ENCODE measurements around the gene EXD3. TPM values are rescaled to one million over a fixed set of nuclear protein-coding genes. Genes with fewer than 3 reads are reported as not detected.

Gene EXD3
- total RNA-seq, 5 donors from 2014 or later (not counting 1 experiment from before 2014, with no cell fraction given): 18.5 to 43.8 (median 38.0) TPM

GRCh38 chr9:137366891-137367381, 56.0 kb downstream of the EXD3 start:
- H3K9me3 ChIP-seq: no peaks in the 10 kb centered on the region
- ChIA-PET CTCF (no interaction called here), POLR2A (no interaction called here)
- no peaks in the 10 kb centered on the region for H3K4me1 ChIP-seq (ENCODE audit: control insufficient read depth in 1 of 2, extremely low read depth in 1 of 2, insufficient read depth in 2 of 2, low read length in 2 of 2)
- DNase-seq (no peak), ATAC-seq (replicated peaks in 1 of 4) (no peak)
- Mint-ChIP-seq H3K4me1 (no peaks in the 10 kb centered on the region), H3K9me3 (peaks cover 0 to 4% (median 0%) of the 10 kb centered on the region in 3 donors), H3K4me3 (no peak overlapping the region), H3K27me3 (no peaks in the 10 kb centered on the region), H3K36me3 (peaks cover 11% of the 10 kb centered on the region), H3K27ac (no peak overlapping the region)
- H3K36me3 ChIP-seq (ENCODE audit: control insufficient read depth in 2 of 2, extremely low read depth in 1 of 2, insufficient read depth in 1 of 2, low read length in 1 of 2): no peaks in the 10 kb centered on the region
- H3K27me3 ChIP-seq (replicated peaks in 1 of 2; ENCODE audit: control insufficient read depth in 2 of 2, extremely low read depth in 1 of 2, insufficient read depth in 2 of 2, low read length in 1 of 2): no peaks in the 10 kb centered on the region
- H3K27ac ChIP-seq (ENCODE audit: low read length): no peak overlapping the region
- no peak overlapping the region for H3K4me3 ChIP-seq (ENCODE audit: control insufficient read depth in 1 of 2, extremely low read depth in 1 of 2, low read length in 1 of 2)
- 94% methylated on average over 13 of the region's 19 CpGs for WGBS (ENCODE audit: insufficient coverage)

DNA sequence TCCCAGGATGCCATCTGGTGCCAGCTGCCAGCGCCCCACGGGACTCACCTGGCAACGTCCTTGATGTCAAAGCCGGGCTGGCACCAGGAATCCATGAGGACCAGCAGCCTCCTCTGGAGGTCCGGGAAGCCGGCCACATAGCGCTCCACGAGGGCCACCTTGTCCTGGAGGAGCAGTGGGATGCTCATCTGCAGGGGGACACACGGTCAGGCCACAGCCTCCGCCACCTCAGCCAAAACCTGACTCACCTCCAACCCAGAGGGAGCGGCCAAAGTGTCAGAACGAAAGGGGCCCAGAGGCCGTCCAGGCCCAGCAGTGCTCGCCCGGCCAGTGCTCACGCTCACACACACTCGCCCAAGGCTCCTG, 56.5 kb downstream of the EXD3 start:
- POLR2A ChIA-PET: no interaction called here
- Histone ChIP-seq H3K4me3 (ENCODE audit: control insufficient read depth in 1 of 2, extremely low read depth in 1 of 2, low read length in 1 of 2) (no peak overlapping the region), H3K27ac (ENCODE audit: low read length) (no peak overlapping the region), H3K27me3 (replicated peaks in 1 of 2; ENCODE audit: control insufficient read depth in 2 of 2, extremely low read depth in 1 of 2, insufficient read depth in 2 of 2, low read length in 1 of 2) (no peaks in the 10 kb centered on the region), H3K36me3 (ENCODE audit: control insufficient read depth in 2 of 2, extremely low read depth in 1 of 2, insufficient read depth in 1 of 2, low read length in 1 of 2) (no peaks in the 10 kb centered on the region), H3K9me3 (no peaks in the 10 kb centered on the region), H3K4me1 (ENCODE audit: control insufficient read depth in 1 of 2, extremely low read depth in 1 of 2, insufficient read depth in 2 of 2, low read length in 2 of 2) (no peaks in the 10 kb centered on the region)
- DNase-seq: no peak
- 91% methylated on average over 13 of the region's 17 CpGs for WGBS (ENCODE audit: insufficient coverage)
- Mint-ChIP-seq H3K36me3 (peaks cover 11% of the 10 kb centered on the region), H3K9me3 (peaks cover 0 to 4% (median 0%) of the 10 kb centered on the region in 3 donors), H3K4me3 (no peak overlapping the region), H3K4me1 (no peaks in the 10 kb centered on the region), H3K27ac (no peak overlapping the region), H3K27me3 (no peaks in the 10 kb centered on the region)
- CTCF ChIA-PET: no interaction called here
- no peak for ATAC-seq (replicated peaks in 1 of 4)

DNA sequence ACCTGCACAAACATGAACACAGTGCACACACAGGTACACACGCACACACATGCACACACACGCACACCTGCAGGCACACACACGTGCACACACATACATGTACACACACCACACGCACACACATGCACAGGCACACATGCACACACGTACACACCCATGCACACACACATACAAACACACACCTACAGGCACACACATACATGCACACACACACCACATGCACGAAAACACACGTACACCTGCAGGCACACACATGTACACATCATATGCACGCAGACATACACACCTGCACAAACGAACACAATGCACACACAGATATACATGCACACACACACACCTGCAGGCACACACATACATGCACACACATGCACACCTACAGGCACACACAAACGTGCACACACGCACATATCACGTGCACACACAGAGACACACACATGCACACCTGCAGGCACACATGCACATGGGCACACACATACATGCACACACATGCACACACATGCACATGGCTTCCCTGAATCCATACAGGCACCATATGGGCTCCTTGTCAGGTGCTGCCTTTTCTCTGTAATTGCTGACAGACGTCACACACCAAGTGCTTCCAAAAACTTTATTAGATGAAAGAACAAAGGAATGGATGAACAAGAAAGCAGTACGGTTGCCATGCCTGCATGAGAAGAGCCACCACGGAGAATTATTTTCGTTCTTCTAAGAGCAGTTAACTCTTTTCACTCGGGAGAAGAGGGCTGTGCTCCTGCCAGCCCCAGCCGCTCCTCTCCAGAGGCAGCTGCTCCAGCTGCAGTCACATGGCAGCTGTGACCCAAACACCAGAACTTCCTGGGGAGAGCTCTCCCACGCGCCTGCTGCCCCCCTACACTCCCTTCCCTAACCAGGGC, 57.2 kb downstream of the EXD3 start:
- Histone ChIP-seq H3K4me1 (ENCODE audit: control insufficient read depth in 1 of 2, extremely low read depth in 1 of 2, insufficient read depth in 2 of 2, low read length in 2 of 2) (no peaks in the 10 kb centered on the region), H3K9me3 (no peaks in the 10 kb centered on the region), H3K27me3 (replicated peaks in 1 of 2; ENCODE audit: control insufficient read depth in 2 of 2, extremely low read depth in 1 of 2, insufficient read depth in 2 of 2, low read length in 1 of 2) (no peaks in the 10 kb centered on the region), H3K4me3 (ENCODE audit: control insufficient read depth in 1 of 2, extremely low read depth in 1 of 2, low read length in 1 of 2) (no peak overlapping the region), H3K36me3 (ENCODE audit: control insufficient read depth in 2 of 2, extremely low read depth in 1 of 2, insufficient read depth in 1 of 2, low read length in 1 of 2) (no peaks in the 10 kb centered on the region), H3K27ac (ENCODE audit: low read length) (no peak overlapping the region)
- H3K9me3 Mint-ChIP-seq: peaks cover 0 to 4% (median 0%) of the 10 kb centered on the region in 3 donors
- ChIA-PET POLR2A (no interaction called here), CTCF (no interaction called here)
- H3K36me3 Mint-ChIP-seq: peaks cover 11% of the 10 kb centered on the region
- no peak overlapping the region for H3K4me3 Mint-ChIP-seq
- WGBS (ENCODE audit: insufficient coverage): 94% methylated on average over 17 of the region's 20 CpGs
- no peak overlapping the region for H3K27ac Mint-ChIP-seq
- DNase-seq (no peak), ATAC-seq (replicated peaks in 1 of 4) (no peak)
- H3K27me3 Mint-ChIP-seq: no peaks in the 10 kb centered on the region
- no peaks in the 10 kb centered on the region for H3K4me1 Mint-ChIP-seq

DNA sequence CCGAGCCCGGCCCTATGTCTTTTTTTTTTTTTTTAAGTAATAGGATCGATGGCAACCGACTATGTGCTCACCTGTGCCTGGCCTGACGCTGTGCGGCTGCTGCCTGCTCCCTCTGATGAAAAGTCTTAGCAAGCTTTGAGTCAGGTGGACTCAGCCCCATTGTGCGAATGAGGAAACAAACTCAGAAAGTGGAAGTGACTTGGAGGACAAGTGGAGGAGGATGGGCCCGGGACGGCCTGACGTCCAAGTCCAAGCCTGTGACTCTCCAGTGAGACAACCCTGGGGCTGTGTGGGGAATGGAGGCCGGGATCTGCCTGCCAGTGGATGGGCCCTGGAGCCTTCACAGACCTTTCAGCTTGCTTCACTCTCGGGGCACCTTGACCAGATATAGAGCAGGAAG, 57.9 kb downstream of the EXD3 start:
- Histone ChIP-seq H3K9me3 (no peaks in the 10 kb centered on the region), H3K4me1 (ENCODE audit: control insufficient read depth in 1 of 2, extremely low read depth in 1 of 2, insufficient read depth in 2 of 2, low read length in 2 of 2) (no peaks in the 10 kb centered on the region), H3K27ac (ENCODE audit: low read length) (no peak overlapping the region), H3K4me3 (ENCODE audit: control insufficient read depth in 1 of 2, extremely low read depth in 1 of 2, low read length in 1 of 2) (no peak overlapping the region), H3K36me3 (ENCODE audit: control insufficient read depth in 2 of 2, extremely low read depth in 1 of 2, insufficient read depth in 1 of 2, low read length in 1 of 2) (no peaks in the 10 kb centered on the region), H3K27me3 (replicated peaks in 1 of 2; ENCODE audit: control insufficient read depth in 2 of 2, extremely low read depth in 1 of 2, insufficient read depth in 2 of 2, low read length in 1 of 2) (no peaks in the 10 kb centered on the region)
- Mint-ChIP-seq H3K4me1 (no peaks in the 10 kb centered on the region), H3K9me3 (peaks cover 0 to 4% (median 0%) of the 10 kb centered on the region in 3 donors), H3K27me3 (no peaks in the 10 kb centered on the region), H3K4me3 (no peak overlapping the region), H3K36me3 (peaks cover 11% of the 10 kb centered on the region), H3K27ac (no peak overlapping the region)
- ChIA-PET POLR2A (no interaction called here), CTCF (no interaction called here)
- no peak for ATAC-seq (replicated peaks in 1 of 4)
- 87% methylated on average over 9 of the region's 12 CpGs for WGBS (ENCODE audit: insufficient coverage)
- no peak for DNase-seq

DNA sequence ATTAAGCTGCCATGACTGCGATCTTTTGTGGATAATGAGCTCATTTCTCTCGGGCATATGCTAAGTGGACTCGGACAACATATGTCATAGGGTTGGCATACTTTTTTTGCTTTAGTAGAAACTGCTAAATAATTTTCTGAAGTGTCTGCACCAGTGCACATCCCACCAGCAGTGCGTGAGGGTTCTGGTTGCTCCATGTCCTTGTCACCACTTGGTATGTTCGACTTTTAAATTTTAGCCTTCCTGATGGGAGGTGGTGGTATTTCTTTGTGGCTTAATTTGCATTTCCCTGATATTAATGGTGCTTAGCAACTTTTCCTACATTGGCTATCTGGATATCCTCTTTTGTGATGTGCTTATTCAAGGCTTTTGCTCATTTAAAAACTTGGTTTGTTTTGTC, 63.1 kb downstream of the EXD3 start:
- Mint-ChIP-seq H3K4me1 (no peaks in the 10 kb centered on the region), H3K9me3 (peaks cover 3 to 14% (median 10%) of the 10 kb centered on the region in 3 donors), H3K4me3 (no peak overlapping the region), H3K27ac (no peak overlapping the region), H3K36me3 (peaks cover 13% of the 10 kb centered on the region), H3K27me3 (no peaks in the 10 kb centered on the region)
- POLR2A ChIA-PET: no interaction called here
- no CpG with 5 or more reads among the region's 5 CpGs for WGBS (ENCODE audit: insufficient coverage)
- Histone ChIP-seq H3K4me1 (ENCODE audit: control insufficient read depth in 1 of 2, extremely low read depth in 1 of 2, insufficient read depth in 2 of 2, low read length in 2 of 2) (no peaks in the 10 kb centered on the region), H3K9me3 (no peaks in the 10 kb centered on the region), H3K36me3 (ENCODE audit: control insufficient read depth in 2 of 2, extremely low read depth in 1 of 2, insufficient read depth in 1 of 2, low read length in 1 of 2) (no peaks in the 10 kb centered on the region), H3K4me3 (ENCODE audit: control insufficient read depth in 1 of 2, extremely low read depth in 1 of 2, low read length in 1 of 2) (no peak overlapping the region), H3K27me3 (replicated peaks in 1 of 2; ENCODE audit: control insufficient read depth in 2 of 2, extremely low read depth in 1 of 2, insufficient read depth in 2 of 2, low read length in 1 of 2) (no peaks in the 10 kb centered on the region), H3K27ac (ENCODE audit: low read length) (no peak overlapping the region)
- DNase-seq (no peak), ATAC-seq (replicated peaks in 1 of 4) (no peak)
- CTCF ChIA-PET: no interaction called here

- POLR2A ChIA-PET: no interaction called here
- Mint-ChIP-seq H3K4me1 (no peaks in the 10 kb centered on the region), H3K27me3 (no peaks in the 10 kb centered on the region), H3K9me3 (peaks cover 3 to 14% (median 6%) of the 10 kb centered on the region in 3 donors), H3K4me3 (no peak overlapping the region), H3K36me3 (peaks cover 9% of the 10 kb centered on the region), H3K27ac (no peak overlapping the region)
- H3K27me3 ChIP-seq (replicated peaks in 1 of 2; ENCODE audit: control insufficient read depth in 2 of 2, extremely low read depth in 1 of 2, insufficient read depth in 2 of 2, low read length in 1 of 2): no peaks in the 10 kb centered on the region
- CTCF ChIA-PET: no interaction called here
- H3K27ac ChIP-seq (ENCODE audit: low read length): no peak overlapping the region
- no peak for DNase-seq
- 88% methylated on average over 10 of the region's 10 CpGs for WGBS (ENCODE audit: insufficient coverage)
- no peaks in the 10 kb centered on the region for H3K4me1 ChIP-seq (ENCODE audit: control insufficient read depth in 1 of 2, extremely low read depth in 1 of 2, insufficient read depth in 2 of 2, low read length in 2 of 2)
- no peaks in the 10 kb centered on the region for H3K36me3 ChIP-seq (ENCODE audit: control insufficient read depth in 2 of 2, extremely low read depth in 1 of 2, insufficient read depth in 1 of 2, low read length in 1 of 2)
- H3K4me3 ChIP-seq (ENCODE audit: control insufficient read depth in 1 of 2, extremely low read depth in 1 of 2, low read length in 1 of 2): no peak overlapping the region
- H3K9me3 ChIP-seq: no peaks in the 10 kb centered on the region
- ATAC-seq (replicated peaks in 1 of 4): no peak
Observed at GRCh38 chr9:137358126-137358525, 64.8 kb downstream of the EXD3 start.
